ENCODE results near the gene NAAA.

NAAA gene

DNA sequence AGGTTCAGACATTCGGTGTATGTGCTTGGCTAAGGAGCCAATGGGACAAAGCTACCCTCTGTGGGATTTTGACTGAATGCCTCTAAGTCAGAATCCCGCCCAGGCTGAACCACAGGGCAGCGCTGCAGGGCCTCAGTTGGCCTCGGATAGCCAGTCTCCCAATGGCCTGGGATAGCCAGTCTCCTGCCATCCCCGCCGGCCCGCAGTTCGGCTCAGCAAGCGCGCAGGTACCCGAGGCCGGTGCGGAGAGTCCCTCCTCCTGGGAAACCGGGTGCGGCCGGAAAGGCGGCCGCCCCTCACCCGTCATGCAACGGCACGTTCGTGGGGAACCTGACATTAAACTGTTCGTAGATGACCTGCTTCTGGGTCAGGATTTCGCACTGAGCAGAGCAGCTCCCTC, 54.7 kb downstream of the NAAA start:
- DNase-seq (ENCODE audit: low read depth), result no peak
- TF ChIP-seq CTCF (IDR thresholded peaks at IDR 0.05; ENCODE audit: low read length, missing control alignments), result no peak
- H3K4me3 ChIP-seq (replicated peaks; ENCODE audit: low read depth, low read length), result no peak overlapping the region

DNA sequence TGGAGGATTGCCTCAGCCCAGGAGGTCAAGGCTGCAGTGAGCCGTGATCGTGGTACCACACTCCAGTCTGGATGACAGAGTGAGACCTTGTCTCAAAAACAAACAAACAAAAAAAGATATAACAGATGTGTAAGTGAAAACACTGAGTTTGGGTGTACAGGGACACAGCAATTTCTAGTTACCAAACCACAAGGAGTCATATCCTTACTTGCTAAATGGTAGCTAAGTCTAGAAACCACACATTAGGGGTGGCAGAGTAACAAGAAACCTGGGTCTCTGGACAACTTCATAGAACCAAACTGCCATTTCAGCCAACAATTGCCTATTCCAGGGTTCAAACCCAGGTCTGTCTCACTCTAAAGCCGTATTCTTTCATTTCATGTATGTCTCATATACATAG, 59.3 kb downstream of the NAAA start:
- no peak for TF ChIP-seq CTCF (IDR thresholded peaks at IDR 0.05; ENCODE audit: low read length, missing control alignments)
- no peak overlapping the region for H3K4me3 ChIP-seq (replicated peaks; ENCODE audit: low read depth, low read length)
- no peak for DNase-seq (ENCODE audit: low read depth)

- no peak overlapping the region for H3K4me3 ChIP-seq (replicated peaks; ENCODE audit: low read depth, low read length)
- no peak for TF ChIP-seq CTCF (IDR thresholded peaks at IDR 0.05; ENCODE audit: low read length, missing control alignments)
- DNase-seq (ENCODE audit: low read depth), result no peak
Measured at GRCh38 chr4:75880278-75880677, 60.5 kb downstream of the NAAA start.

DNA sequence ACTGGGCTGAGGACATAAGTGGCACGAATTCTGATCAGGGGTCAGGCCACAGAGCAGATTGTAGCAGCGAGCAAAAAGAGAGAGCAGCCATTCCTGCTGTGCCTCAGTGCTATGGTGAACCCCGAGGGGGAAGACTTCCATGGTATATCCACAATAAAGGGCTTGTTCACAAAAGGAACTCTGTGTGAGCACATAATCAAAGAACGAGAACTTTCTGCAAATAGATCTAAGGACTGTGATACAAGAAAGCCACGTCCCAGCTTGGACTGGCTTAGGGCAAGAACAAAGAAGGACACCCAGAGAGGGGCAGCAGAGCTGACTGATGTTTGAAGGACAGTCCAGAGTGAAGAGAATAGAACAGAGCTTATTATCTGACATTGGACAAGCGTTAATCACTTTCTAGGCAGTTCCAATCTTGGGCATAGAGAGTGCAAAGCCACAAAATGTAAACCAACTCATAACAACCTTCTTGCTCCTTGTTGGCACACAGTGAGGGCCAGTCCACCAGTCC, 62.5 kb downstream of the NAAA start:
- no peak for TF ChIP-seq CTCF (IDR thresholded peaks at IDR 0.05; ENCODE audit: low read length, missing control alignments)
- DNase-seq (ENCODE audit: low read depth), result no peak
- no peak overlapping the region for H3K4me3 ChIP-seq (replicated peaks; ENCODE audit: low read depth, low read length)

DNA sequence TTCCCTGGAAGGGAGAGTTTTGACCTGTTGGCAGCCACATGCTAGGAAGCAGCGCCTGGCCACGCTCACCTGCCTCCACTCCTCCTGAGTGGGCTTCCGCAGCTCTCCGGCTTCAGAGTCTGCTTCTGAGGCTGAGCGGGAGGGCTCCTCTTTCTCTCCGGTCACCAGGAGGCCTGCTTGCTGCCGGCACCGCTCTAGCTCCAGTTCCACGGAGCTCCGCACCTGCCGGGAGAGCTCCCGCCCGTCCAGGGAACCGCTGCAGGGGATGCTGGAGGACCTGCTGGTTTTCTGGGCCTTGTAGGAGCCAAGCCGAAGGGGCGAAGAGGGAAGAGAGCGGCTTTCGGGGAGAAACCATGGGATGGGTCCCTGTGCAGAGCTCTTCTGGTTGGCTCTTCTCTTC, 64.6 kb downstream of the NAAA start:
- H3K4me3 ChIP-seq (replicated peaks; ENCODE audit: low read depth, low read length), result no peak overlapping the region
- TF ChIP-seq CTCF (IDR thresholded peaks at IDR 0.05; ENCODE audit: low read length, missing control alignments), result no peak
- DNase-seq (ENCODE audit: low read depth), result no peak

- H3K4me3 ChIP-seq (replicated peaks; ENCODE audit: low read depth, low read length), result no peak overlapping the region
- TF ChIP-seq CTCF (IDR thresholded peaks at IDR 0.05; ENCODE audit: low read length, missing control alignments), result no peak
- no peak for DNase-seq (ENCODE audit: low read depth)
Measured at GRCh38 chr4:75869100-75869499, 71.7 kb downstream of the NAAA start.

DNA sequence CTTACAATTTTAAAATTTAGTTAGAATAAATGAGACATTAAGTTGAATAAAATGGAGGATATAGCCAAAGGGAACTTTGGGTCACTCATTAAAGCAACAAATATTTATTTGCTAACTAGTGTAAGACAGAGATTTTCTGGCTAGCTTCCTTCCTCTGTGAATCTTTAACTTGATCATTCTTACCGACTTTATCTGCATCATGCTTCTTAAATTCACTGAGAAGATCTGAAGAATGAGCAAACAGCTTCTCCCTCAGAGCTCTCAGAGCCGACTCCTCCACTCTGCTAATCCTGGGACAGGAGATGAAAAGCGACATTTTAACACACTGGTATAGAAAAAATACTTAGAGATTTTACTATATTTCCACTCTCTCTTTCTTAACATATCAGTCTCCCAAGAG, 73.7 kb downstream of the NAAA start:
- no peak overlapping the region for H3K4me3 ChIP-seq (replicated peaks; ENCODE audit: low read depth, low read length)
- DNase-seq (ENCODE audit: low read depth), result no peak
- no peak for TF ChIP-seq CTCF (IDR thresholded peaks at IDR 0.05; ENCODE audit: low read length, missing control alignments)

Measured in fibroblast of pulmonary artery (primary cell).